Naive B cell (primary cell): ENCODE data around the gene GPR25. TPM values are rescaled to one million over a fixed set of nuclear protein-coding genes. Genes with fewer than 3 reads are reported as not detected.
A peak's percentile ranks its signal among the peaks of the same experiment; 100 is the strongest.

Source experiments
- ATAC-seq, 2 donors: fragments of 150-1000 bp; cut with Tn5 transposase; 2 replicates each; pipeline ENCODE4 v1.10.0; 2021; ENCODE audit warnings: low read depth in 2 of 2, mild to moderate bottlenecking in 2 of 2, moderate library complexity in 2 of 2
- DNase-seq: peaks from one replicate; pipeline ENCODE4 v3.0.0; 2022
- H3K27ac Mint-ChIP-seq, 6 donors: one replicate each; pipeline ENCODE4 v1.8.0; 2020 to 2022; ENCODE audit warnings: mild to moderate bottlenecking in 6 of 6, mixed read lengths in 6 of 6, moderate library complexity in 5 of 6, inconsistent platforms in 2 of 6
- H3K27me3 Mint-ChIP-seq, 3 donors: one replicate each; pipeline ENCODE4 v1.8.0; 2021 to 2022; ENCODE audit warnings: mixed read lengths in 3 of 3, mild to moderate bottlenecking in 1 of 3
- H3K36me3 Mint-ChIP-seq, 2 donors: one replicate each; pipeline ENCODE4 v1.8.0; 2020 to 2022; ENCODE audit warnings: mixed read lengths in 2 of 2, inconsistent platforms in 1 of 2, mild to moderate bottlenecking in 1 of 2
- H3K4me1 Mint-ChIP-seq, 3 donors: one replicate each; pipeline ENCODE4 v1.8.0; 2020 to 2022; ENCODE audit warnings: mixed read lengths in 3 of 3, inconsistent platforms in 1 of 3, mild to moderate bottlenecking in 1 of 3, moderate library complexity in 1 of 3
- H3K4me3 Mint-ChIP-seq, 8 donors: one replicate each; pipeline ENCODE4 v1.8.0; 2020 to 2022; ENCODE audit warnings: mild to moderate bottlenecking in 8 of 8, mixed read lengths in 8 of 8, moderate library complexity in 8 of 8, inconsistent platforms in 2 of 8
- H3K9me3 Mint-ChIP-seq, 7 donors: one replicate each; pipeline ENCODE4 v1.8.0; 2020 to 2022; ENCODE audit warnings: mixed read lengths in 7 of 7, mild to moderate bottlenecking in 5 of 7, inconsistent platforms in 2 of 7, moderate library complexity in 1 of 7
- polyA plus RNA-seq, 6 donors: library from polyadenylated mRNA; unstranded; fragments of 300-500 nt; fragmentation: Illumina TruSeq; gene quantifications; one replicate each; pipeline ENCODE4 v1.2.3, GENCODE V29; 2021; ENCODE audit warnings: low read depth in 6 of 6

GPR25 gene
- polyA plus RNA-seq, 6 donors from 2014 or later, result 0.26 to 0.29 TPM; not detected in 4

GRCh38 chr1:200892546-200892945 lies 19.8 kb downstream of the GPR25 start:
- ATAC-seq, result no peak
- Mint-ChIP-seq H3K27ac (no peak overlapping the region), H3K36me3 (no peaks in the 10 kb centered on the region), H3K4me3 (peak overlapping the region in 1 of 8 donors; percentile 78), H3K27me3 (peaks cover 38 to 60% (median 41%) of the 10 kb centered on the region in 3 donors), H3K9me3 (no peaks in the 10 kb centered on the region), H3K4me1 (peaks cover 25 to 48% (median 39%) of the 10 kb centered on the region in 3 donors)
- DNase-seq, result no peak

GRCh38 chr1:200892958-200893357 lies 20.2 kb downstream of the GPR25 start:
- Mint-ChIP-seq H3K9me3 (no peaks in the 10 kb centered on the region), H3K4me1 (peaks cover 25 to 44% (median 35%) of the 10 kb centered on the region in 3 donors), H3K36me3 (no peaks in the 10 kb centered on the region), H3K27me3 (peaks cover 38 to 64% (median 45%) of the 10 kb centered on the region in 3 donors), H3K4me3 (no peak overlapping the region), H3K27ac (no peak overlapping the region)
- DNase-seq (no peak), ATAC-seq (no peak)

- Mint-ChIP-seq H3K36me3 (no peaks in the 10 kb centered on the region), H3K27ac (no peak overlapping the region), H3K27me3 (peaks cover 38 to 69% (median 50%) of the 10 kb centered on the region in 3 donors), H3K4me1 (peaks cover 22 to 39% (median 30%) of the 10 kb centered on the region in 3 donors), H3K9me3 (no peaks in the 10 kb centered on the region), H3K4me3 (no peak overlapping the region)
- DNase-seq, result no peak
- ATAC-seq, result no peak
Measured at GRCh38 chr1:200893411-200893901, 20.7 kb downstream of the GPR25 start.

- peak within 1 kb of the TSS in 1 of 8 donors; percentile 6 for H3K4me3 Mint-ChIP-seq
- H3K27me3 Mint-ChIP-seq, result peaks cover 34 to 63% (median 61%) of the 10 kb centered on the region in 3 donors
Measured at GRCh38 chr1:200894712-200895442, 22.1 kb downstream of the GPR25 start, which contains the start of gene INAVA. Gene INAVA (plus strand): TSS chr1:200894900. CDS start chr1:200898401, 3,501 bp downstream.

GRCh38 chr1:200895443-200895789 lies 22.6 kb downstream of the GPR25 start:
- ATAC-seq, result no peak
- no peak for DNase-seq
- peaks cover 32 to 58% (median 57%) of the 10 kb centered on the region in 3 donors for H3K27me3 Mint-ChIP-seq
- no peak overlapping the region for H3K27ac Mint-ChIP-seq
- H3K4me1 Mint-ChIP-seq, result peaks cover 15 to 22% (median 20%) of the 10 kb centered on the region in 3 donors
- peak overlapping the region in 1 of 8 donors; percentile 6 for H3K4me3 Mint-ChIP-seq
- H3K36me3 Mint-ChIP-seq, result no peaks in the 10 kb centered on the region
- H3K9me3 Mint-ChIP-seq, result no peaks in the 10 kb centered on the region

More at GRCh38 chr1:200894712-200895442, 22.1 kb downstream of the GPR25 start, which contains the start of gene INAVA:
- Mint-ChIP-seq H3K9me3 (no peaks in the 10 kb centered on the region), H3K36me3 (no peaks in the 10 kb centered on the region), H3K27ac (no peak within 1 kb of the TSS), H3K4me1 (peaks cover 15 to 26% (median 21%) of the 10 kb centered on the region in 3 donors)
- ATAC-seq (no peak), DNase-seq (no peak)

- H3K27me3 Mint-ChIP-seq, result peaks cover 29 to 53% (median 51%) of the 10 kb centered on the region in 3 donors
Measured at GRCh38 chr1:200895801-200896530, 23.2 kb downstream of the GPR25 start.

GRCh38 chr1:200896531-200897196 lies 23.9 kb downstream of the GPR25 start:
- H3K4me3 Mint-ChIP-seq, result peak overlapping the region in 1 of 8 donors; percentile 42
- DNase-seq, result no peak

More at GRCh38 chr1:200895801-200896530, 23.2 kb downstream of the GPR25 start:
- peak overlapping the region in 1 of 8 donors; percentile 6 for H3K4me3 Mint-ChIP-seq
- ATAC-seq (no peak), DNase-seq (no peak)
- no peak overlapping the region for H3K27ac Mint-ChIP-seq
- peaks cover 11 to 18% (median 16%) of the 10 kb centered on the region in 3 donors for H3K4me1 Mint-ChIP-seq
- H3K36me3 Mint-ChIP-seq, result no peaks in the 10 kb centered on the region
- no peaks in the 10 kb centered on the region for H3K9me3 Mint-ChIP-seq

GRCh38 chr1:200897259-200897658 lies 24.5 kb downstream of the GPR25 start:
- no peaks in the 10 kb centered on the region for H3K9me3 Mint-ChIP-seq
- H3K36me3 Mint-ChIP-seq, result no peaks in the 10 kb centered on the region
- peaks cover 19 to 53% (median 46%) of the 10 kb centered on the region in 3 donors for H3K27me3 Mint-ChIP-seq
- H3K27ac Mint-ChIP-seq, result no peak overlapping the region
- ATAC-seq (no peak), DNase-seq (no peak)
- H3K4me3 Mint-ChIP-seq, result peak overlapping the region in 1 of 8 donors; percentile 12
- peaks cover under 1 to 8% (median 7%) of the 10 kb centered on the region in 3 donors for H3K4me1 Mint-ChIP-seq

More at GRCh38 chr1:200896531-200897196, 23.9 kb downstream of the GPR25 start:
- H3K4me1 Mint-ChIP-seq, result peaks cover 6 to 13% (median 12%) of the 10 kb centered on the region in 3 donors
- no peak overlapping the region for H3K27ac Mint-ChIP-seq
- no peaks in the 10 kb centered on the region for H3K9me3 Mint-ChIP-seq
- ATAC-seq, result no peak
- peaks cover 24 to 55% (median 48%) of the 10 kb centered on the region in 3 donors for H3K27me3 Mint-ChIP-seq
- H3K36me3 Mint-ChIP-seq, result no peaks in the 10 kb centered on the region

GRCh38 chr1:200899015-200899386 lies 26.2 kb downstream of the GPR25 start:
- Mint-ChIP-seq H3K4me1 (peaks cover 0 to 8% (median 2%) of the 10 kb centered on the region in 3 donors), H3K36me3 (no peaks in the 10 kb centered on the region), H3K9me3 (no peaks in the 10 kb centered on the region), H3K27ac (no peak overlapping the region), H3K27me3 (peaks cover 7 to 35% (median 29%) of the 10 kb centered on the region in 3 donors), H3K4me3 (no peak overlapping the region)
- ATAC-seq (no peak), DNase-seq (no peak)

GRCh38 chr1:200899451-200899915 lies 26.7 kb downstream of the GPR25 start:
- Mint-ChIP-seq H3K9me3 (no peaks in the 10 kb centered on the region), H3K4me3 (no peak overlapping the region), H3K27me3 (peaks cover 4 to 31% (median 24%) of the 10 kb centered on the region in 3 donors), H3K27ac (no peak overlapping the region), H3K4me1 (peaks cover 0 to 8% (median 2%) of the 10 kb centered on the region in 3 donors), H3K36me3 (no peaks in the 10 kb centered on the region)
- ATAC-seq (no peak), DNase-seq (no peak)

- H3K27me3 Mint-ChIP-seq, result peaks cover 4 to 30% (median 18%) of the 10 kb centered on the region in 3 donors
- DNase-seq (no peak), ATAC-seq (no peak)
- H3K4me1 Mint-ChIP-seq, result peaks cover 0 to 8% (median 2%) of the 10 kb centered on the region in 3 donors
- no peak overlapping the region for H3K4me3 Mint-ChIP-seq
- no peaks in the 10 kb centered on the region for H3K9me3 Mint-ChIP-seq
- H3K36me3 Mint-ChIP-seq, result no peaks in the 10 kb centered on the region
- peak overlapping the region in 1 of 6 donors; percentile 40 for H3K27ac Mint-ChIP-seq
Measured at GRCh38 chr1:200899954-200900867, 27.4 kb downstream of the GPR25 start.

- H3K27me3 Mint-ChIP-seq, result peaks cover 0 to 30% (median 18%) of the 10 kb centered on the region in 3 donors
- no peak overlapping the region for H3K27ac Mint-ChIP-seq
- no peak overlapping the region for H3K4me3 Mint-ChIP-seq
- ATAC-seq (no peak), DNase-seq (no peak)
- H3K36me3 Mint-ChIP-seq, result no peaks in the 10 kb centered on the region
- H3K9me3 Mint-ChIP-seq, result no peaks in the 10 kb centered on the region
- peaks cover 0 to 8% (median 2%) of the 10 kb centered on the region in 3 donors for H3K4me1 Mint-ChIP-seq
Measured at GRCh38 chr1:200900877-200901276, 28.1 kb downstream of the GPR25 start.
